Mononuclear cell (primary cell): ENCODE results near the gene MTAP. TPM values are rescaled to one million over a fixed set of nuclear protein-coding genes. Genes with fewer than 3 reads are reported as not detected.

Experiments used
- H3K27me3 ChIP-seq: 2 replicates; pipeline ENCODE4 v1.6.0; 2011; ENCODE audit warnings: low read length, control low read depth; ENCODE audit not compliant: insufficient read depth
- H3K4me1 ChIP-seq: 2 replicates; pipeline ENCODE4 v1.5.1; 2011; ENCODE audit warnings: mild to moderate bottlenecking, low read length, control low read depth; ENCODE audit not compliant: insufficient read depth
- H3K4me3 ChIP-seq: 2 replicates; pipeline ENCODE4 v1.5.1; 2011; ENCODE audit warnings: mild to moderate bottlenecking, low read length, moderate library complexity
- H3K9me3 ChIP-seq: 2 replicates; pipeline ENCODE4 v1.5.1; 2011; ENCODE audit warnings: low read depth, mild to moderate bottlenecking, control low read depth, low read length
- total RNA-seq: library from RNA; depleted of rRNA; stranded (reverse); fragments of >200 nt; gene quantifications from one replicate; pipeline ENCODE4 v1.2.3, GENCODE V29; 2012

The MTAP gene
- total RNA-seq, 1 donor, result 11.9 TPM

DNA sequence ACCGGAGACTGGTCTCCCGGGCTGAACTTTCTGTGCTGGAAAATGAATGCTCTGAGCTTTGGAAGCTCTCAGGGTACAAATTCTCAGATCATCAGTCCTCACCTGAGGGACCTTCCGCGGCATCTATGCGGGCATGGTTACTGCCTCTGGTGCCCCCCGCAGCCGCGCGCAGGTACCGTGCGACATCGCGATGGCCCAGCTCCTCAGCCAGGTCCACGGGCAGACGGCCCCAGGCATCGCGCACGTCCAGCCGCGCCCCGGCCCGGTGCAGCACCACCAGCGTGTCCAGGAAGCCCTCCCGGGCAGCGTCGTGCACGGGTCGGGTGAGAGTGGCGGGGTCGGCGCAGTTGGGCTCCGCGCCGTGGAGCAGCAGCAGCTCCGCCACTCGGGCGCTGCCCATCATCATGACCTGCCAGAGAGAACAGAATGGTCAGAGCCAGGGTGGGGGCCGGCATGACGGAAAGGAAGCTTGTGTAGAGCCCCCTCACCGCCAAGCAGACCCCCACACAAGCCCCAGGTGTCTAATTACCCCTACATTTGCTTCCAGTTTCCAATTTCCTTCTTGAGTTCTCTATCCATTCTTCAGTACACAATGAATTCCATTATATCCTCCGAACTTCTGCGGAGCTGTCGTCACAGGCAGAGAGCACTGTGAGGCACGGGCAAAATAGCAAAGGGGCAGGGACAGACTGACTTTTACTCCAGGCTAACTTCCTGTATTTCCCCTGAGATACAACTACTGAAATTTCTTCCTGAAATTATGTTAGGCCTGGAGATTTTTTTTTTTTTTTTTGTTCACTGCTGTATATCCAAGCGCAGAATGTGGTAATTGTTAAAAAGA is 168.6 kb downstream of the MTAP start:
- Histone ChIP-seq H3K4me3 (no peak overlapping the region), H3K27me3 (peaks cover 100% of the 10 kb centered on the region), H3K4me1 (peaks cover 36% of the 10 kb centered on the region), H3K9me3 (no peaks in the 10 kb centered on the region)

DNA sequence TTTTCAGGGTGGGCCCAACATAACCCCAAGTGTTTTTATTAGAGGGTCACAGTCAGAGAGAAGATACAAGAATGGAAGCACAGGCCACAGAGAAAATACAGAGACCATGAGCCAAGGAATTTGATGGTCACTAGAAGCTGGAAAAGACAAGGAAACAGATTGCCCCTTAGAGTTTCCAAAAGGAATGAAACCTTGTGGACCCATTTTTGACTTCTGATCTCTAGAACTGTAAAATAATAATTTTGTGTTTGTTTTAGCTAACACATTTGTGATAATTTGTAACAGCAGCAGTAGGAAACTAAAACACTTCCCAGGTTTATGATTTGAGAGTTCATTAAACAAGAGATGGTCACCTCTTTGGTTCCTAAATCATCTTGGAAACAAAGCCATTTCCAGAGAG is 169.9 kb downstream of the MTAP start:
- Histone ChIP-seq H3K4me3 (no peak overlapping the region), H3K4me1 (peaks cover 32% of the 10 kb centered on the region), H3K27me3 (peaks cover 100% of the 10 kb centered on the region), H3K9me3 (no peaks in the 10 kb centered on the region)

DNA sequence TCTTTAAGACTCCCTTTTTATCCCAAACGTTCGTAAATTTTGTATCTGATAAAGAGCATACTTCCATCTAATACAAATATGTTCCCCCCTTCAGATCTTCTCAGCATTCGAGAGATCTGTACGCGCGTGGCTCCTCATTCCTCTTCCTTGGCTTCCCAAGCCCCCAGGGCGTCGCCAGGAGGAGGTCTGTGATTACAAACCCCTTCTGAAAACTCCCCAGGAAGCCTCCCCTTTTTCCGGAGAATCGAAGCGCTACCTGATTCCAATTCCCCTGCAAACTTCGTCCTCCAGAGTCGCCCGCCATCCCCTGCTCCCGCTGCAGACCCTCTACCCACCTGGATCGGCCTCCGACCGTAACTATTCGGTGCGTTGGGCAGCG is 171.9 kb downstream of the MTAP start:
- H3K4me3 ChIP-seq, result no peak overlapping the region
- peaks cover 26% of the 10 kb centered on the region for H3K4me1 ChIP-seq
- peaks cover 100% of the 10 kb centered on the region for H3K27me3 ChIP-seq
- H3K9me3 ChIP-seq, result no peaks in the 10 kb centered on the region

DNA sequence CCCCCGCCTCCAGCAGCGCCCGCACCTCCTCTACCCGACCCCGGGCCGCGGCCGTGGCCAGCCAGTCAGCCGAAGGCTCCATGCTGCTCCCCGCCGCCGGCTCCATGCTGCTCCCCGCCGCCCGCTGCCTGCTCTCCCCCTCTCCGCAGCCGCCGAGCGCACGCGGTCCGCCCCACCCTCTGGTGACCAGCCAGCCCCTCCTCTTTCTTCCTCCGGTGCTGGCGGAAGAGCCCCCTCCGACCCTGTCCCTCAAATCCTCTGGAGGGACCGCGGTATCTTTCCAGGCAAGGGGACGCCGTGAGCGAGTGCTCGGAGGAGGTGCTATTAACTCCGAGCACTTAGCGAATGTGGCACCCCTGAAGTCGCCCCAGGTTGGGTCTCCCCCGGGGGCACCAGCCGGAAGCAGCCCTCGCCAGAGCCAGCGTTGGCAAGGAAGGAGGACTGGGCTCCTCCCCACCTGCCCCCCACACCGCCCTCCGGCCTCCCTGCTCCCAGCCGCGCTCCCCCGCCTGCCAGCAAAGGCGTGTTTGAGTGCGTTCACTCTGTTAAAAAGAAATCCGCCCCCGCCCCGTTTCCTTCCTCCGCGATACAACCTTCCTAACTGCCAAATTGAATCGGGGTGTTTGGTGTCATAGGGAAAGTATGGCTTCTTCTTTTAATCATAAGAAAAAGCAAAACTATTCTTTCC is 172.4 kb downstream of the MTAP start:
- Histone ChIP-seq H3K9me3 (no peaks in the 10 kb centered on the region), H3K27me3 (peaks cover 100% of the 10 kb centered on the region), H3K4me1 (peaks cover 26% of the 10 kb centered on the region), H3K4me3 (peak overlapping the region; percentile 6)

DNA sequence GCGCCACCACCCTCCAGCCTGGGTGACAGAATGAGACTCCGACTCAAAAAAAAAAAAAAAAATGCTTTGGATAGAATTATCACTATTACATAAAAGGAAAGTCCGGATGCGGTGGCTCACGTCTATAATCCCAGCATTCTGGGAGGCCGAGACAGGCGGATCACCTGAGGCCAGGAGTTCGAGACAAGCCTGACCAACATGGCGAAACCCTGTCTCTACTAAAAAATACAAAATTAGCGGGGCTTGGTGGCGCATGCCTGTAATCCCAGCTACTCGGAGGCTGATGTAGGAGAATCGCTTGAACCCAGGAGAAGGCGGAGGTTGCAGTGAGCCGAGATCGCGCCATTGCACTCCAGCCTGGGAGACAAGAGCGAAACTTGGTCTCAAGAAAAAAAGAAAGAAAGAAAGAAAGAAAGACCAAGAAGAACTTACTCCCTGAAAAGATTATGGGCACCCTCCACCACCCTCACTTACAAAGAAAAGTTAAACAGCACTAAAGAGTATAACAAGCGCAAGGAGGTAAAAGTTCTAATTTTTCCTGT is 174.0 kb downstream of the MTAP start:
- Histone ChIP-seq H3K9me3 (no peaks in the 10 kb centered on the region), H3K27me3 (peaks cover 96% of the 10 kb centered on the region), H3K4me1 (peaks cover 19% of the 10 kb centered on the region), H3K4me3 (no peak overlapping the region)

DNA sequence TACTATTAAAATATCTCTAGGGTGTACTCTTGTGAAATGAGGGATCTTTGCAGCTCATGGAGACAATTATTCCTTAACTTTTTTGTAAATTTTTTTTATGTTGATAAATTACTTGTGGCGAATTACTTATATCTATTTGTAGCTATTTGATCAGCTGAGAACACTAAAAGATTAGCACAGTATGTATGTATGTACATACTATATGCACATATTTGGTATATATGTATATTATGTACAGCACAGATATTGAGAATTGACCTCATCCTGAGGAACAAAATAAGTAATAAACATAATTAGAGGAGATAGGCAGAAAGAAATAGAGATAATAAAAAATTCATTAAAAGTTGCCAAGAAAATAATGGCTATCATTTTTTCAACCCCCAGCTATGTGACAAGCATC is 180.0 kb downstream of the MTAP start:
- H3K27me3 ChIP-seq, result peaks cover 87% of the 10 kb centered on the region
- H3K4me1 ChIP-seq, result peaks cover 8% of the 10 kb centered on the region
- no peak overlapping the region for H3K4me3 ChIP-seq
- H3K9me3 ChIP-seq, result no peaks in the 10 kb centered on the region

DNA sequence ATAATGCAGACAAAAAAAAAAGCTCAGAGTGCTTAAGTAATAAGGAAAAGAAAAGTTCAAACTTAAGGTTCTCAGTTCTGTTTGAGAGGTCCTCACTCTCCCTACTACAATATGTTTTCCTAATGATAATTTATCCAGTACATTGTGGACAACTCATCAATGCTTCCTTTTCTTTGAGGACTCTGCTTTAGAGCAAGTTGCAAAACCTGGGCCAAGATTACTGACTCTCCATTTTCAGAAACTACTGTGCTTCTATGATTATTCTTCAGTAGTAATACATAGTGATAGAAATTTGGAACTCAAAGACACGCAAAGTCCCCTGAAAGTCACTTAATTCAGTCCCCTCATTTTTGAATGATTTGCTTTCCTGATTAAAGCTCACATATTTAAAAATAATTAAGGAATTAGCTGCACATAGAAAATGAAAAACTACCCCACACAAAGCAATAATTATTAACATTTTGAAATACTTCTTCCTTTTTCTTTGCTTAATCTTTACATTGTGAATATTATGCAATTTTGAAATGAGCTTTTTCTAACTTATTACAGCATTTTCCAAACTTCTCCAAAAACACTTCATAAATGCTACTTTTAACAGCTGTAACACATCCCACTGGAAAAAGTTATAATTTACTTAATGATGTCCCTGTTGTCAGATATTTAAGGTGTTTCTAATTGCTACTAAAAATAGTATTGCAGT is 180.6 kb downstream of the MTAP start:
- peaks cover 87% of the 10 kb centered on the region for H3K27me3 ChIP-seq
- no peak overlapping the region for H3K4me3 ChIP-seq
- H3K4me1 ChIP-seq, result peaks cover 8% of the 10 kb centered on the region

DNA sequence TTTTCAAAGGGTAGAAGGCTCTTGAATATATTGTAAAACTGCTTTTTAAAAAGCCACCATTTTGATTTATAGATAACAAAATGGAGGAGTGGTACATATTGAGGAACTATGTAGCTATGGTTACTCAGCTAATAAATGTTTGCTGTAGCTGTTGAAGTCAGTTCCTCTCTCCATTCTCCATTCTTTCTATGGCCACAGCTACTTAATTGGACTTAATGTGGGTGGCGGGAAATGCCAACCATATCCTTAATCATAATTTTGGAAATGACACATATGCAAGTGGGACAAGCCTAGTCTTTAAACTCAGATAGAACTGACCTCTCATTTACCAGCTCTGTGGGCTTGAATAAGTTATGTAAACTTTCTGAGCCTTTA is 181.1 kb downstream of the MTAP start:
- Histone ChIP-seq H3K4me1 (peaks cover 8% of the 10 kb centered on the region), H3K4me3 (no peak overlapping the region), H3K9me3 (no peaks in the 10 kb centered on the region), H3K27me3 (peaks cover 87% of the 10 kb centered on the region)

More for the DNA sequence above, 180.6 kb downstream of the MTAP start:
- H3K9me3 ChIP-seq, result no peaks in the 10 kb centered on the region

DNA sequence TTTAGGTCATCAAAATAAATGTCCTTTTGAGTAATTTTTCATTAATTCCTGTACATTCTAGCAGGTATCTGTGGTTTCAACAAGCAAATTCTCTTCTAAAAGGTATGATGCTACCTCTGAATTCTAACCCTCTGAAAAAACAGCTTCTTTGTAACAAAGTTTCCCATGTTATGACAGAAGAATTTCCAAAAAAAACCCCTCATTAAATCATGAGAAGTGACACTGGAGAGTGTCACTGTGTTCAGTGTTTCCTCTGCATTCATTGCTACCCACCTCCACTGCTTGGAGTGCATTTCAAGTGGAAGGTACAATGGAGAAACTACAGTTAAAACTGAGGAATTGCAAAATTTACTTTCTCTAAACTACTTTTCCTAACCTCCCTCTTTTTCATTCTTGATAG is 181.7 kb downstream of the MTAP start:
- peaks cover 87% of the 10 kb centered on the region for H3K27me3 ChIP-seq
- H3K4me1 ChIP-seq, result peaks cover 8% of the 10 kb centered on the region
- H3K9me3 ChIP-seq, result no peaks in the 10 kb centered on the region
- no peak overlapping the region for H3K4me3 ChIP-seq

DNA sequence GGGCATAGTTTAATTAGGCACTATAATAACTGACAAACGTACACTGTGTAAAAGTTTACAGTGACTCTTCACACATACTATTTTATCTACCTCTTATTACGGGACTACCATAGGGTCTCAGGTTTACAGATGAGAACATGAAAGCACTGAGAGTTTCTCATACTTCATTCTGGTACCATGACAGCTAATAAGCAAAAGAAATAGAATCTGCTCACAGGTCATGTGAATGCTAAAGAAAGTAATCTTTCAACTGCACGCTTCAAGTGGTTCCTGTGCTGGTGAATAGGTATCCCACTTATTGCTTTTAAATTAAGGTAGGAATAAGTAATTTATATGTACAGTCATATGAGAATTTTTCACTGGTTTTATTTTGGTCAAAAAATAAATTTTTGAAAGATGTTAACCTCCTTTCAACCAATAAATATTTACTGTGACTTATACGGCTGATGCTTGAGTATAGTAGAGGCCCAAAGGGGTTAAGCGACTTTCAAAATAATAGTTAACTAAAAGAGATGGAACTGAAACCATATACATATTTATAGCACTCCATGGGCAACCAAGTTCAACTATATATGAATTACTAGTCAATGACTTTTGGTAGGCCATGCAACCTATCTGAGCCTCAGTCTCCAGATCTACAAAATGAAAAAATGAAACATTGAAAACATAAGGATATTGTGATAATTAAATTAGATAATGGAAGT is 183.7 kb downstream of the MTAP start:
- Histone ChIP-seq H3K4me3 (no peak overlapping the region), H3K27me3 (peaks cover 91% of the 10 kb centered on the region), H3K9me3 (no peaks in the 10 kb centered on the region), H3K4me1 (peaks cover 8% of the 10 kb centered on the region)

Other genes with a start within 250 kb of the MTAP start
- 1.2 TPM for gene CDKN2A, start 191.8 kb downstream of the MTAP start, total RNA-seq
- 2.1 TPM for gene CDKN2B-AS1, start 192.2 kb downstream of the MTAP start, total RNA-seq
- gene CDKN2B, start 206.7 kb downstream of the MTAP start, total RNA-seq, result 0.63 TPM